Epithelial cell of esophagus (primary cell): Measurements from ENCODE around the gene MYLK.

Experiments used
- DNase-seq: peaks from one replicate; pipeline ENCODE4 v3.0.0; 2010; ENCODE audit warnings: low read depth
- H3K4me3 ChIP-seq: 2 replicates; pipeline ENCODE4 v1.5.1; 2011; ENCODE audit warnings: mild to moderate bottlenecking, low read length, control low read depth
- CTCF ChIP-seq: IDR thresholded peaks from 2 replicates; pipeline ENCODE4 v1.5.1; 2011; ENCODE audit warnings: low read depth, mild to moderate bottlenecking, low read length, control low read depth, inconsistent platforms; ENCODE audit not compliant: insufficient read depth; ENCODE audit errors: missing control alignments

The MYLK gene

GRCh38 chr3:123571264-123571972 lies 312.7 kb downstream of the MYLK start:
- no peak for TF ChIP-seq CTCF

GRCh38 chr3:123568875-123569274 lies 315.3 kb downstream of the MYLK start:
- DNase-seq = no peak
- no peak for TF ChIP-seq CTCF

More at GRCh38 chr3:123571264-123571972, 312.7 kb downstream of the MYLK start:
- DNase-seq = no peak
- no peak overlapping the region for H3K4me3 ChIP-seq

GRCh38 chr3:123568034-123568433 lies 316.1 kb downstream of the MYLK start:
- H3K4me3 ChIP-seq = no peak overlapping the region
- no peak for DNase-seq
- TF ChIP-seq CTCF = no peak

More at GRCh38 chr3:123568875-123569274, 315.3 kb downstream of the MYLK start:
- no peak overlapping the region for H3K4me3 ChIP-seq

GRCh38 chr3:123564056-123564455 lies 320.1 kb downstream of the MYLK start:
- H3K4me3 ChIP-seq = no peak overlapping the region
- no peak for DNase-seq
- no peak for TF ChIP-seq CTCF

DNA sequence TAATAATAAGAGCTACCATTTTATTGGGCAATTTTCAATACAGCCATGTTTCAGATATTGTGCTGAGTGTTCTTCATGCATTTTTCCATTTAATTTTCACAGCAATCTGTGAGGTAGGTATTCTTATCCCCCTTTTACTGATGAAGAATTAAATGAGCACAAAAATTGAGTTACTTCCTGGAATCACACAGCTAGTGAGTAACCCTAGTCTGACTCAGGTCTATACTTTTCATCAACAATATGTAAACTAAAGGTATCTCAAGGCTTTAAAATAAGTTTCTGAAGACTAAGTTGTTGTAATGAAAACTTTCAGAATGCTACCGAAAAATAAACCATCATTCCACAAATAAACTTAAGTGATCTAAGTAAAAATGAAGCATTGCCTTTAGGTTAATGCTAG lies 321.6 kb downstream of the MYLK start:
- no peak overlapping the region for H3K4me3 ChIP-seq
- DNase-seq = no peak
- no peak for TF ChIP-seq CTCF

- DNase-seq = no peak
- no peak overlapping the region for H3K4me3 ChIP-seq
- no peak for TF ChIP-seq CTCF
Observed at GRCh38 chr3:123561188-123561587, 322.9 kb downstream of the MYLK start.
